ENCODE data around the gene AHCY.

Gene AHCY

GRCh38 chr20:34324541-34324940 lies 21.4 kb upstream of the AHCY start:
- no peak for DNase-seq (ENCODE audit: low read depth in 2 of 2, low spot score in 1 of 2)

GRCh38 chr20:34322267-34323105 lies 19.3 kb upstream of the AHCY start:
- no peak for DNase-seq (ENCODE audit: low read depth in 2 of 2, low spot score in 1 of 2)

GRCh38 chr20:34320861-34321260 lies 17.7 kb upstream of the AHCY start:
- DNase-seq (ENCODE audit: low read depth in 2 of 2, low spot score in 1 of 2), result no peak

GRCh38 chr20:34318609-34319443 lies 15.7 kb upstream of the AHCY start:
- no peak for DNase-seq (ENCODE audit: low read depth in 2 of 2, low spot score in 1 of 2)

GRCh38 chr20:34316196-34316814 lies 13.2 kb upstream of the AHCY start:
- no peak for DNase-seq (ENCODE audit: low read depth in 2 of 2, low spot score in 1 of 2)

GRCh38 chr20:34315236-34315635 lies 12.1 kb upstream of the AHCY start:
- no peak for DNase-seq (ENCODE audit: low read depth in 2 of 2, low spot score in 1 of 2)

- peak; percentile 63 to 79 for DNase-seq (ENCODE audit: low read depth in 2 of 2, low spot score in 1 of 2)
These were observed 9.5 kb upstream of the AHCY start for GRCh38 chr20:34312544-34313217.

GRCh38 chr20:34312024-34312460 lies 8.9 kb upstream of the AHCY start:
- DNase-seq (ENCODE audit: low read depth in 2 of 2, low spot score in 1 of 2), result no peak

GRCh38 chr20:34311118-34312023 lies 8.2 kb upstream of the AHCY start:
- no peak for DNase-seq (ENCODE audit: low read depth in 2 of 2, low spot score in 1 of 2)

- DNase-seq (ENCODE audit: low read depth in 2 of 2, low spot score in 1 of 2), result no peak
These were observed 7.4 kb upstream of the AHCY start for GRCh38 chr20:34310481-34311117.

- DNase-seq (ENCODE audit: low read depth in 2 of 2, low spot score in 1 of 2), result no peak
These were observed 6.5 kb upstream of the AHCY start for GRCh38 chr20:34309691-34310090.

GRCh38 chr20:34305333-34306230 lies 2.4 kb upstream of the AHCY start:
- no peak for DNase-seq (ENCODE audit: low read depth in 2 of 2, low spot score in 1 of 2)

GRCh38 chr20:34302312-34302722 lies 838 bp downstream of the AHCY start:
- no peak for DNase-seq (ENCODE audit: low read depth in 2 of 2, low spot score in 1 of 2)

GRCh38 chr20:34301587-34302311 lies 1.4 kb downstream of the AHCY start:
- DNase-seq (ENCODE audit: low read depth in 2 of 2, low spot score in 1 of 2), result no peak

- no peak for DNase-seq (ENCODE audit: low read depth in 2 of 2, low spot score in 1 of 2)
These were observed 2.2 kb downstream of the AHCY start for GRCh38 chr20:34300809-34301586.

- no peak for DNase-seq (ENCODE audit: low read depth in 2 of 2, low spot score in 1 of 2)
These were observed 2.8 kb downstream of the AHCY start for GRCh38 chr20:34300256-34300806.
